Adrenal gland (tissue), 12 donors: ENCODE data around the gene FOXB2. TPM values are rescaled to one million over a fixed set of nuclear protein-coding genes. Genes with fewer than 3 reads are reported as not detected.
A peak's percentile ranks its signal among the peaks of the same experiment; 100 is the strongest.

Source experiments
- DNase-seq, 7 donors: peaks; one replicate each; pipeline ENCODE4 v3.0.0-alpha.2; 2019 to 2020
- H3K27ac ChIP-seq, 5 donors: fragments of 200-600 bp; sonication (generic) in 4 of 5; 1 replicate in 3 of 5; 2 replicates in 2 of 5; pipeline versions ENCODE4 v1.5.1 to v1.8.0; 2016 to 2020; ENCODE audit warnings: mild to moderate bottlenecking in 1 of 5
- H3K27me3 ChIP-seq: fragments of 200-600 bp; 2 replicates; pipeline ENCODE4 v1.8.0; 2021
- H3K36me3 ChIP-seq, 2 donors: fragments of 200-600 bp; replicated peaks in 1 of 2; 1 replicate in 1 of 2; 2 replicates in 1 of 2; pipeline versions ENCODE4 v1.5.1 to v1.8.0; 2018 to 2022
- H3K4me1 ChIP-seq, 2 donors: fragments of 200-600 bp; replicated peaks in 1 of 2; 1 replicate in 1 of 2; 2 replicates in 1 of 2; pipeline versions ENCODE4 v1.5.1 to v1.8.0; 2018 to 2021
- H3K4me3 ChIP-seq, 4 donors: fragments of 200-600 bp; sonication (generic) in 3 of 4; one replicate each; pipeline ENCODE4 v1.5.1; 2016 to 2018
- H3K9me3 ChIP-seq, 3 donors: fragments of 200-600 bp; sonication (generic) in 1 of 3; replicated peaks in 1 of 3; 1 replicate in 2 of 3; 2 replicates in 1 of 3; pipeline versions ENCODE4 v1.5.1 to v1.8.0; 2016 to 2021
- POLR2A ChIP-seq, 2 donors: fragments of 450-650 bp; IDR thresholded peaks; one replicate each; pipeline ENCODE4 v1.6.1; 2017; ENCODE audit warnings: antibody characterized with exemption in 2 of 2, mild to moderate bottlenecking in 2 of 2, moderate library complexity in 1 of 2
- WGBS, 4 donors: extraction: QIAGEN DNeasy Blood & Tissue Kit in 2 of 4; methylation state at CpG; one replicate each; pipeline versions ENCODE4 v1.1.5 to v1.1.7; 2013 to 2017; 5-methylcytosine and 5-hydroxymethylcytosine counted together
- intact Hi-C, 2 donors: fragments of 100-400 bp; cut with DNase I; formaldehyde crosslinking; loops; one replicate each; pipeline versions ENCODE4 v1.14.1 to v1.15.0; 2022 to 2023
- polyA plus RNA-seq, 3 donors: library from polyadenylated mRNA; stranded (reverse); fragments of 200-250 nt in 2 of 3; fragments of 350-450 nt in 1 of 3; fragmentation: Illumina TruSeq in 1 of 3; extraction: RNeasy Lipid Tissue Mini Kit (QIAGEN cat#74804) in 1 of 3; gene quantifications; one replicate each; pipeline ENCODE4 v1.2.3, GENCODE V29; 2013 to 2014
- total RNA-seq, 9 donors: library from RNA; depleted of rRNA in 4 of 9; stranded (reverse); fragments of >200 nt in 4 of 9; fragments of 120-200 nt in 1 of 9; fragmentation: NEBNext Ultra II Directional in 1 of 9; extraction: Animal tissue kit (Norgen Biotek cat#: 25700) in 1 of 9; gene quantifications; one replicate each; pipeline versions ENCODE4 v1.1.0 to v1.2.4, GENCODE V29; 2013 to 2023
- TF ChIP-seq, protein P1 (sequence below), 6 experiments: fragments of 450-650 bp in 4 of 6; fragments of 200-600 bp in 2 of 6; sonication (generic) in 1 of 6; IDR thresholded peaks; 1 replicate in 5 of 6; 2 replicates in 1 of 6; pipeline versions ENCODE4 v1.5.1 to v1.8.0; 2016 to 2021; ENCODE audit warnings: antibody characterized with exemption in 6 of 6, mild to moderate bottlenecking in 2 of 6, moderate library complexity in 1 of 6
- donor health status: healthy with polysubstance abuse.
- donor health status: Bipolar disorder and iron deficiency.
- donor health status: DM: yes; HTN: yes; CAD: no.
- donor health status: DM: no; HTN: no; CAD: no.
- donor health status: DM: no; HTN: no; CAD: no.
- donor health status: DM: yes; HTN: yes; CAD: no.

FOXB2 gene
- total and polyA plus RNA-seq, 12 donors = not detected

- DNase-seq = no peak
- 68 to 76% (median 74%) methylated on average over 4 of the region's 4 CpGs for WGBS, 4 donors
- Histone ChIP-seq H3K4me1 (no peaks in the 10 kb centered on the region), H3K9me3 (no peaks in the 10 kb centered on the region), H3K27ac (no peak overlapping the region), H3K27me3 (peaks cover 6% of the 10 kb centered on the region), H3K36me3 (no peaks in the 10 kb centered on the region), H3K4me3 (no peak overlapping the region)
- intact Hi-C loops = loop anchor here in 1 of 2 donors (10.0 kb wide), 1 partner anchor 180 kb away; no protein-coding TSS in a partner anchor
- no peak for TF ChIP-seq POLR2A (IDR thresholded peaks at IDR 0.05)
- TF ChIP-seq, protein P1, sequence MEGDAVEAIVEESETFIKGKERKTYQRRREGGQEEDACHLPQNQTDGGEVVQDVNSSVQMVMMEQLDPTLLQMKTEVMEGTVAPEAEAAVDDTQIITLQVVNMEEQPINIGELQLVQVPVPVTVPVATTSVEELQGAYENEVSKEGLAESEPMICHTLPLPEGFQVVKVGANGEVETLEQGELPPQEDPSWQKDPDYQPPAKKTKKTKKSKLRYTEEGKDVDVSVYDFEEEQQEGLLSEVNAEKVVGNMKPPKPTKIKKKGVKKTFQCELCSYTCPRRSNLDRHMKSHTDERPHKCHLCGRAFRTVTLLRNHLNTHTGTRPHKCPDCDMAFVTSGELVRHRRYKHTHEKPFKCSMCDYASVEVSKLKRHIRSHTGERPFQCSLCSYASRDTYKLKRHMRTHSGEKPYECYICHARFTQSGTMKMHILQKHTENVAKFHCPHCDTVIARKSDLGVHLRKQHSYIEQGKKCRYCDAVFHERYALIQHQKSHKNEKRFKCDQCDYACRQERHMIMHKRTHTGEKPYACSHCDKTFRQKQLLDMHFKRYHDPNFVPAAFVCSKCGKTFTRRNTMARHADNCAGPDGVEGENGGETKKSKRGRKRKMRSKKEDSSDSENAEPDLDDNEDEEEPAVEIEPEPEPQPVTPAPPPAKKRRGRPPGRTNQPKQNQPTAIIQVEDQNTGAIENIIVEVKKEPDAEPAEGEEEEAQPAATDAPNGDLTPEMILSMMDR (IDR thresholded peaks at IDR 0.05) = no peak
Observed at GRCh38 chr9:76984486-76984885, 35.0 kb upstream of the FOXB2 start.

GRCh38 chr9:76985581-76985980, 33.9 kb upstream of the FOXB2 start:
- WGBS, 4 donors = 70 to 93% (median 78%) methylated on average over 3 to 5 of the region's 5 CpGs
- intact Hi-C loops = loop anchor here (5.0 to 10.0 kb wide), 2 partner anchors 173 to 181 kb away; no protein-coding TSS in a partner anchor

GRCh38 chr9:76987594-76988200, 31.8 kb upstream of the FOXB2 start:
- Histone ChIP-seq H3K27me3 (peaks cover 6% of the 10 kb centered on the region), H3K4me3 (no peak overlapping the region), H3K27ac (no peak overlapping the region), H3K36me3 (no peaks in the 10 kb centered on the region), H3K9me3 (no peaks in the 10 kb centered on the region), H3K4me1 (no peaks in the 10 kb centered on the region)
- DNase-seq = peak; percentile 20 to 80 (median 38)
- WGBS, 4 donors = 48 to 59% (median 58%) methylated on average over 3 of the region's 3 CpGs
- intact Hi-C loops = loop anchor here (5.0 to 10.0 kb wide), 2 partner anchors 175 to 183 kb away; no protein-coding TSS in a partner anchor
- TF ChIP-seq POLR2A (IDR thresholded peaks at IDR 0.05) = no peak
- TF ChIP-seq, protein P1 (IDR thresholded peaks at IDR 0.05) = peak; percentile 27 to 66 (median 54)

More at GRCh38 chr9:76985581-76985980, 33.9 kb upstream of the FOXB2 start:
- TF ChIP-seq, protein P1 (IDR thresholded peaks at IDR 0.05) = no peak
- Histone ChIP-seq H3K27me3 (peaks cover 6% of the 10 kb centered on the region), H3K4me3 (no peak overlapping the region), H3K9me3 (no peaks in the 10 kb centered on the region), H3K36me3 (no peaks in the 10 kb centered on the region), H3K4me1 (no peaks in the 10 kb centered on the region), H3K27ac (no peak overlapping the region)
- no peak for DNase-seq

- intact Hi-C loops = loop anchor here (5.0 to 10.0 kb wide), 2 partner anchors 177 to 184 kb away; no protein-coding TSS in a partner anchor
- 21 to 42% (median 38%) methylated on average over 2 of the region's 2 CpGs for WGBS, 4 donors
- Histone ChIP-seq H3K36me3 (no peaks in the 10 kb centered on the region), H3K27me3 (peaks cover 6% of the 10 kb centered on the region), H3K9me3 (no peaks in the 10 kb centered on the region), H3K4me3 (no peak overlapping the region), H3K4me1 (no peaks in the 10 kb centered on the region), H3K27ac (no peak overlapping the region)
- no peak for DNase-seq
- TF ChIP-seq, protein P1 (IDR thresholded peaks at IDR 0.05) = no peak
- no peak for TF ChIP-seq POLR2A (IDR thresholded peaks at IDR 0.05)
Observed at GRCh38 chr9:76988941-76989340, 30.5 kb upstream of the FOXB2 start.
